HUES48 (cell line): ENCODE measurements around the gene KNSTRN.

Source experiments
- H3K27ac ChIP-seq: one replicate; pipeline ENCODE4 v1.7.0; 2013; ENCODE audit warnings: low read depth, low read length, inconsistent platforms
- H3K27me3 ChIP-seq: 2 replicates; pipeline ENCODE4 v1.6.1; 2013; ENCODE audit warnings: mild to moderate bottlenecking, low read length; ENCODE audit not compliant: control insufficient read depth, insufficient read depth
- H3K36me3 ChIP-seq: 2 replicates; pipeline ENCODE4 v1.6.1; 2013; ENCODE audit warnings: low read length; ENCODE audit not compliant: control insufficient read depth, insufficient read depth
- H3K4me1 ChIP-seq: 2 replicates; pipeline ENCODE4 v1.6.1; 2013; ENCODE audit warnings: mild to moderate bottlenecking, low read length; ENCODE audit not compliant: control insufficient read depth, insufficient read depth
- H3K4me3 ChIP-seq: 2 replicates; pipeline ENCODE4 v1.5.1; 2013; ENCODE audit warnings: mild to moderate bottlenecking, low read depth, low read length
- H3K9ac ChIP-seq: 2 replicates; pipeline ENCODE4 v1.6.1; 2013; ENCODE audit warnings: mild to moderate bottlenecking, low read depth, low read length, moderate library complexity
- H3K9me3 ChIP-seq: 2 replicates; pipeline ENCODE4 v1.6.1; 2013; ENCODE audit warnings: low read length; ENCODE audit not compliant: control insufficient read depth, insufficient read depth

The KNSTRN gene

GRCh38 chr15:40347559-40348473, 34.7 kb upstream of the KNSTRN start:
- H3K27ac ChIP-seq = no peak overlapping the region
- H3K4me3 ChIP-seq = no peak overlapping the region
- no peaks in the 10 kb centered on the region for H3K4me1 ChIP-seq
- no peak overlapping the region for H3K9ac ChIP-seq
- no peaks in the 10 kb centered on the region for H3K27me3 ChIP-seq
- no peaks in the 10 kb centered on the region for H3K9me3 ChIP-seq
- no peaks in the 10 kb centered on the region for H3K36me3 ChIP-seq

- Histone ChIP-seq H3K27ac (no peak overlapping the region), H3K9me3 (no peaks in the 10 kb centered on the region), H3K4me3 (no peak overlapping the region), H3K4me1 (peaks cover 1% of the 10 kb centered on the region; the same call in 1 of the 2 replicates), H3K36me3 (no peaks in the 10 kb centered on the region), H3K27me3 (no peaks in the 10 kb centered on the region), H3K9ac (no peak overlapping the region)
These were observed 34.0 kb upstream of the KNSTRN start for GRCh38 chr15:40348474-40348870.

- Histone ChIP-seq H3K27ac (no peak overlapping the region), H3K27me3 (no peaks in the 10 kb centered on the region), H3K9me3 (no peaks in the 10 kb centered on the region), H3K9ac (no peak overlapping the region), H3K4me1 (peaks cover 8% of the 10 kb centered on the region), H3K36me3 (no peaks in the 10 kb centered on the region), H3K4me3 (no peak overlapping the region)
These were observed 33.4 kb upstream of the KNSTRN start for GRCh38 chr15:40349163-40349562.

- H3K36me3 ChIP-seq = no peaks in the 10 kb centered on the region
- H3K4me3 ChIP-seq = no peak overlapping the region
- peaks cover 12% of the 10 kb centered on the region for H3K27me3 ChIP-seq
- peaks cover 16% of the 10 kb centered on the region for H3K4me1 ChIP-seq
- no peak overlapping the region for H3K9ac ChIP-seq
- no peaks in the 10 kb centered on the region for H3K9me3 ChIP-seq
- no peak overlapping the region for H3K27ac ChIP-seq
These were observed 30.1 kb upstream of the KNSTRN start for GRCh38 chr15:40352281-40352901.

DNA sequence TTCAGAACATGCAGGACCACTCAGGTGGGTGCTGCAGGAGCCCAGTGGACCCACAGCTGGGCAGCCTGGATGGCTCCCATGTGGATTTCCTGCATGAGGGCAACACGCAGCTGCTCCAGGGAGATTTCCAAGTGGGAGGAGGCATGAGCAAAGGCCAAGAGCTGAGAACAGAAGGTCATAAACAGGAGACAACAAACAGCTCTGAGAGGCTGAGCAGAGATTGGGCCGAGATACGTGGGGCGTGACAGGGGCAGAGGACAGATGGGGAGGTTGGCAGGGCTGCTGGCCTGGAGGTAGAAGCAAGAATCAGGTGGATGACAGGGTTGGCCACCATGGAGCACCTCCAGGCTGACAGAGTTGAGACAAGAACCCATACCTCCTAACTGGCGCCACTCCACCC, 28.8 kb upstream of the KNSTRN start:
- no peak overlapping the region for H3K27ac ChIP-seq
- peaks cover 17% of the 10 kb centered on the region for H3K4me1 ChIP-seq
- no peaks in the 10 kb centered on the region for H3K36me3 ChIP-seq
- no peak overlapping the region for H3K9ac ChIP-seq
- no peak overlapping the region for H3K4me3 ChIP-seq
- H3K27me3 ChIP-seq = peaks cover 12% of the 10 kb centered on the region
- no peaks in the 10 kb centered on the region for H3K9me3 ChIP-seq

- Histone ChIP-seq H3K9me3 (no peaks in the 10 kb centered on the region), H3K27me3 (peaks cover 21% of the 10 kb centered on the region), H3K9ac (no peak overlapping the region), H3K4me3 (no peak overlapping the region), H3K36me3 (no peaks in the 10 kb centered on the region), H3K4me1 (peaks cover 22% of the 10 kb centered on the region), H3K27ac (no peak overlapping the region)
These were observed 27.9 kb upstream of the KNSTRN start for GRCh38 chr15:40354408-40355171.

DNA sequence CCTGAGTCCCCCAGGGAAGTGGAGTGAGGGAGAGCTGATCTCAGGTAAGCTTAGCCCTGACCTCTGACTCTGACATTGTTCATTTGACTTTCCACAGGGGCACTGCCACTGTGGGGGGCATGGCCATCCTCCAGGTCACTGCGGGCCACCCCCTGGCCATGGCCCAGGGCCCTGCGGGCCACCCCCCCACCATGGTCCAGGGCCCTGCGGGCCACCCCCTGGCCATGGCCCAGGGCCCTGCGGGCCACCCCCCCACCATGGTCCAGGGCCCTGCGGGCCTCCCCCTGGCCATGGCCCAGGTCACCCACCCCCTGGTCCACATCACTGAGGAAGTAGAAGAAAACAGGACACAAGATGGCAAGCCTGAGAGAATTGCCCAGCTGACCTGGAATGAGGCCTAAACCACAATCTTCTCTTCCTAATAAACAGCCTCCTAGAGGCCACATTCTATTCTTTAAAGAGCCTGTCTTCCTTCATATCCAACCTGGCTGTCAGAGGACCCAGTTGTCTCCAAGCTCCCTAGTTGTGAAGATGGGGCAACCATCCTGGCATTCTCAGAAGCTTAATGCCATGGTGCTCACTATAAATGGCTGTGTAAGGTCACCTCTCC, 26.4 kb upstream of the KNSTRN start:
- peaks cover 22% of the 10 kb centered on the region for H3K4me1 ChIP-seq
- H3K9ac ChIP-seq = no peak overlapping the region
- no peaks in the 10 kb centered on the region for H3K9me3 ChIP-seq
- H3K4me3 ChIP-seq = no peak overlapping the region
- no peak overlapping the region for H3K27ac ChIP-seq
- H3K27me3 ChIP-seq = peaks cover 23% of the 10 kb centered on the region
- no peaks in the 10 kb centered on the region for H3K36me3 ChIP-seq

- Histone ChIP-seq H3K27ac (no peak overlapping the region), H3K9ac (no peak overlapping the region), H3K27me3 (peaks cover 23% of the 10 kb centered on the region), H3K4me3 (peak overlapping the region; percentile 57), H3K36me3 (no peaks in the 10 kb centered on the region), H3K9me3 (no peaks in the 10 kb centered on the region), H3K4me1 (peaks cover 22% of the 10 kb centered on the region)
These were observed 25.3 kb upstream of the KNSTRN start for GRCh38 chr15:40357246-40357645.

GRCh38 chr15:40357723-40358470, 24.6 kb upstream of the KNSTRN start, which contains the start of gene DISP2:
DISP2 (plus strand) TSS chr15:40358219; CDS start chr15:40358322, 103 bp downstream.
- Histone ChIP-seq H3K27ac (no peak within 1 kb of the TSS), H3K4me3 (peak within 1 kb of the TSS; percentile 59), H3K36me3 (no peaks in the 10 kb centered on the region), H3K9ac (no peak within 1 kb of the TSS), H3K4me1 (peaks cover 22% of the 10 kb centered on the region), H3K27me3 (peaks cover 23% of the 10 kb centered on the region), H3K9me3 (no peaks in the 10 kb centered on the region)
